ENCODE measurements around the gene PGLYRP4.

DNA sequence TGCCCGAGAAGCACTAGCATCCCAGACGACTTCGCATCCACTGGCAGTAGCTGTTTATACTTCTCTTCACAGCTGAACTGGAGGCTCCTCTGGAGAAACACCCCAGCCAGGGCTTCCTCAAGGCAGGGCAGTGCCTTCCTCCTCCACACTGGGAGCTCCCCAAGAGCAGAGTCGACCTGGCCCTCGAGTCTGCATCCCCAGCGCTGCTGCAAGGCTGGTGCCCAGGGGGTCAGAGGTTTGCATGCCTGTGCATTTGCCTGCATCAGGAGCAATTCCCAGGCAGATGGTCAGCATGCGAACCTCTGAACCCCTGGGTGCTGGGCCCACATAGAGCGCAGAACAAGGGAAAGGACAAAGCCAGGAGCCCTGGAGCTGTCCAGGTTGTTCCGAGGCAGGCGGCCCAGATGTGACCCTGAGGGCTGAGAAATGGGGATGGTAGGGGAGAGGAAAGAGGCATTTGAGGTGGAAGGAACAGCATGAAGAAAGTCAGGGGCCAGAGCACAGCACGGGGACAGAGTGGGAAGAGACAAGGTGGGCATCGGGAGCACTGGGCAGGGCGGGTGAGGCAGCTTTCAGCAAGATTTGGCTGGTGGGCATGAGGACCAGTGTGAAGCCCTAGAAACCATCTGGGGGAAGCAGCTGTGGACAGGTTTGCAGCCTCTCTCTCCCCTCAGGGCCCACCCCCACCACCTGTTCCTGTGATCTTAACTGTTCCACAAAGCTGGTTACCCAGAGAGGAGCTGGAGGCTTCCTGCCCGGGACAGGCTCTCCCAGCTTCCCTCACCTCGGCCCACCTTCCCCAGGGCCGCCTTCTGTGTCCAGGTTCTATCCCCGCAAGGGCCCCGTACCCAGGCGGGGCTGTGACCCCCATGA lies 48.6 kb upstream of the PGLYRP4 start:
- TF ChIP-seq ZFP3 (CRISPR knock-in tag; IDR thresholded peaks at IDR 0.05) (no peak), ISL1 (CRISPR knock-in tag; IDR thresholded peaks at IDR 0.05) (no peak), ZFP30 (CRISPR knock-in tag; IDR thresholded peaks at IDR 0.05) (no peak), TCF4 (CRISPR knock-in tag; IDR thresholded peaks at IDR 0.05; ENCODE audit: borderline replicate concordance) (no peak), RARB (CRISPR knock-in tag; IDR thresholded peaks at IDR 0.05) (no peak), ESRRG (CRISPR knock-in tag; IDR thresholded peaks at IDR 0.05) (no peak), CSDC2 (CRISPR knock-in tag; IDR thresholded peaks at IDR 0.05) (no peak)
- TF ChIP-seq, protein P1, sequence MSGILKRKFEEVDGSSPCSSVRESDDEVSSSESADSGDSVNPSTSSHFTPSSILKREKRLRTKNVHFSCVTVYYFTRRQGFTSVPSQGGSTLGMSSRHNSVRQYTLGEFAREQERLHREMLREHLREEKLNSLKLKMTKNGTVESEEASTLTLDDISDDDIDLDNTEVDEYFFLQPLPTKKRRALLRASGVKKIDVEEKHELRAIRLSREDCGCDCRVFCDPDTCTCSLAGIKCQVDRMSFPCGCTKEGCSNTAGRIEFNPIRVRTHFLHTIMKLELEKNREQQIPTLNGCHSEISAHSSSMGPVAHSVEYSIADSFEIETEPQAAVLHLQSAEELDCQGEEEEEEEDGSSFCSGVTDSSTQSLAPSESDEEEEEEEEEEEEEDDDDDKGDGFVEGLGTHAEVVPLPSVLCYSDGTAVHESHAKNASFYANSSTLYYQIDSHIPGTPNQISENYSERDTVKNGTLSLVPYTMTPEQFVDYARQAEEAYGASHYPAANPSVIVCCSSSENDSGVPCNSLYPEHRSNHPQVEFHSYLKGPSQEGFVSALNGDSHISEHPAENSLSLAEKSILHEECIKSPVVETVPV (CRISPR knock-in tag; IDR thresholded peaks at IDR 0.05), result no peak

Measured in SK-N-SH treated with all-trans-retinoic acid at 6 μM for 48 hours (cell line).